OCI-LY1 (cell line): Measurements from ENCODE around the gene DOCK4.

Experiments
- EZH2 ChIP-seq: fragments of 200-600 bp; sonication (generic), shearing (Covaris generic); IDR thresholded peaks from 2 replicates; pipeline ENCODE4 v1.8.0; 2017; ENCODE audit warnings: borderline replicate concordance, mixed run types, mild to moderate bottlenecking, antibody characterized with exemption, low read length, moderate library complexity, mixed read lengths
- TF ChIP-seq, protein P1 (sequence below): fragments of 200-600 bp; sonication (generic), shearing (Covaris generic); IDR thresholded peaks from 2 replicates; pipeline ENCODE4 v1.5.1; 2017; ENCODE audit warnings: mild to moderate bottlenecking, antibody characterized with exemption, low read length, moderate library complexity, mixed read lengths

DNA sequence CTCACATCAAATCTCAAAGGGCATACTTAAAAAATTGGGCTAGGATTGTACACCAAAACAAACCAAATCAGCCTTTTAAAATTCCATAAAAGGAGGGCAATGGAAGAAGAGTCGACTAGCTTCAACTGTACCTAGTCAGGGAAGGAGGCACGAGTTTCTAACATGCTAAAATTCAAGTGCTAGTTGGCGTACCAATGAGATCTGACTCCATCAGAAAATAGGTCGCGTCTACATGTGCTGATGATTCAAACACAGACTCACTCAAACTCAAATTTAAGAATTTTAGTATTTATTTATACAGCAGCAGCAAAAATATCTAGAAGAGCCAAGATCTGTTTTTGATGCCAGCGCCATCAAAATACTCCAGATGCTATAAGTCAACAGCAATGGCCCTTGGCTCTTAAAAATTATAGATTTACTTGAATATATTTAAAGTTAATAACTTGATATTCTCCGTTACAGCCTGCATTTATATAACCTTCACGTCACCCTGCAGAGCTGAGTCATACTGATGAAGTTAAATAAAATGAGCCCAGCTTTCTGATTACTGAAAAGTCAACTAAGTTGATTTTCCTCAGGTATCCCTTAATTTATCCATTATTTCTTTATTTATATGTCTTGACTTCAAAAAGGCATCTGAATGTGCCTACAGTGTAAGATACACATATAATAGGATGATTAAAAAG, 341.8 kb downstream of the DOCK4 start:
- TF ChIP-seq EZH2: no peak
- TF ChIP-seq, protein P1, sequence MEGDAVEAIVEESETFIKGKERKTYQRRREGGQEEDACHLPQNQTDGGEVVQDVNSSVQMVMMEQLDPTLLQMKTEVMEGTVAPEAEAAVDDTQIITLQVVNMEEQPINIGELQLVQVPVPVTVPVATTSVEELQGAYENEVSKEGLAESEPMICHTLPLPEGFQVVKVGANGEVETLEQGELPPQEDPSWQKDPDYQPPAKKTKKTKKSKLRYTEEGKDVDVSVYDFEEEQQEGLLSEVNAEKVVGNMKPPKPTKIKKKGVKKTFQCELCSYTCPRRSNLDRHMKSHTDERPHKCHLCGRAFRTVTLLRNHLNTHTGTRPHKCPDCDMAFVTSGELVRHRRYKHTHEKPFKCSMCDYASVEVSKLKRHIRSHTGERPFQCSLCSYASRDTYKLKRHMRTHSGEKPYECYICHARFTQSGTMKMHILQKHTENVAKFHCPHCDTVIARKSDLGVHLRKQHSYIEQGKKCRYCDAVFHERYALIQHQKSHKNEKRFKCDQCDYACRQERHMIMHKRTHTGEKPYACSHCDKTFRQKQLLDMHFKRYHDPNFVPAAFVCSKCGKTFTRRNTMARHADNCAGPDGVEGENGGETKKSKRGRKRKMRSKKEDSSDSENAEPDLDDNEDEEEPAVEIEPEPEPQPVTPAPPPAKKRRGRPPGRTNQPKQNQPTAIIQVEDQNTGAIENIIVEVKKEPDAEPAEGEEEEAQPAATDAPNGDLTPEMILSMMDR: no peak
